ENCODE measurements around the gene RAG2.

Gene RAG2

DNA sequence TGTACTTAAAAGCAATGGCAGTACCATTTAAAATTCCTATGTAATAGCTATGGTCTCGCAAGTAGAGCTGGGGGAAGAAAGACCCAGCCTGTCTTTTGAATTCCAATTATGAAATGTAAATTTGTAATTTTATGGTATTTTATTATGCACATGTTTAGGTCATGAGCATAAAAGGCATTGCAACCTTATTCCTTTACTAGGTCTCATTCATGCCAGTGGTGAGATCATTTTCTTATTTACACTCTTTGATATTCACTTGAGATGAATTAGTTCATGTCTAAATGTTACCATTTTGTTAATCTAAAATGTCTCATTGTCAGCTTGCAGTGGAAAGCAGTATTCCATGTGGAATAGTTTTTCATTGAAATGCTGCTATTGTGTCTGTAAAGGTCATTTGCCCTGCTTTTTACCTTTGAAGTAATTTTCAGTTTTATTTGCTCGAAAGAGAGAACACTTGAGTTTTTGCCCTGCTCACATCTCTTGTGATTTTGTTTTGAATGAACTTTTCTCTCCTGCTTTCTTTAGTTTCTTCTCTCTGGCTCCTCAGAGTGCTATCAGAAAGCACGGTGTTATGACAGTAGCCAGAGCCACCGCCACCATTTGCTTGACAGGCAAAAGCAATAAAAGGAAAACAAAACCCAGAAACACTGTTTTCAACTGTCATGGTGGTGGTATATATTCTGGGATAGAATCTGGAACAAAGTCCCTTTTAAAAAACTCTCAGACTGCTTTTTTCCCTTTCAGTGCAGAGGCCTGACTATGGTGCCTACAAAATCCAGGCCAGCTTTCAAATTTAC is 37.2 kb upstream of the RAG2 start (continued):
- TF ChIP-seq ZNF121 (tag by site-specific recombination; IDR thresholded peaks at IDR 0.05) = no peak

DNA sequence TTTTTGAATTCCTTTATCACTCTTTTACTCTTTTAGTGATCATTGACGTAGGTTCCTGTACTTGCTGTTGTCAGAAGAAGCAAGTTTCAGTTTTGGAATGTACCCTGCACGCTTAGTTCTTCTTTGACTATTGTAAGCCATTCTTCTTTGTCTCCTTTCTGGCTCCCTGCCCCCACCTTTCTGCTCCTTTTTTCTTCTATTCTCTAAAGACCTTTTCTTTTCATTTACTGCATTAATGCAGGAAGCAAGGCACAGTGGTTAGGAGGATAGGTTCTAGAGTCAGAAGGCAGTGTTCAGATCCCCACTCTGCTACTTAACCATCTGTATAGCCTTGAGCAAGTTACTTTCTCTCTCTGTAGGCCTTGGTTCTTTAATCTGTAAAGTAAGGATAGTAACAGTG is 33.7 kb upstream of the RAG2 start:
- ChIA-PET POLR2A (no interaction called here), CTCF (interaction anchor here (0.6 kb wide), 1 partner anchor 163 kb away, joined by 4 read pairs; no protein-coding TSS in a partner anchor)

More for the DNA sequence above, 33.7 kb upstream of the RAG2 start:
- H3K36me3 ChIP-seq (ENCODE audit: control insufficient read depth in 2 of 2, insufficient read depth in 1 of 2, low read length in 2 of 2) = no peaks in the 10 kb centered on the region
- 0 out of 2 replicates have a peak, but pooled peaks cover 2% of the 10 kb centered on the region for H3K4me1 ChIP-seq (ENCODE audit: control insufficient read depth, insufficient read depth, low read length)
- TF ChIP-seq ZFHX2 (tag by site-specific recombination; conservative IDR thresholded peaks at IDR 0.05) (no peak), ZBTB17 (tag by site-specific recombination; IDR thresholded peaks at IDR 0.05) (no peak), BCL11B (tag by site-specific recombination; IDR thresholded peaks at IDR 0.05; ENCODE audit: low read depth) (no peak), ZBTB48 (tag by site-specific recombination; IDR thresholded peaks at IDR 0.05) (no peak), GFI1B (tag by site-specific recombination; IDR thresholded peaks at IDR 0.05) (no peak), HOXA7 (CRISPR knock-in tag; IDR thresholded peaks at IDR 0.05; ENCODE audit: borderline replicate concordance) (no peak), ZNF623 (tag by site-specific recombination; IDR thresholded peaks at IDR 0.05) (no peak), PRDM2 (tag by site-specific recombination; IDR thresholded peaks at IDR 0.05; ENCODE audit: borderline replicate concordance) (no peak), ZNF221 (tag by site-specific recombination; IDR thresholded peaks at IDR 0.05; ENCODE audit: borderline replicate concordance) (no peak), ZNF704 (tag by site-specific recombination; IDR thresholded peaks at IDR 0.05) (no peak), ZNF571 (tag by site-specific recombination; IDR thresholded peaks at IDR 0.05) (no peak), ZNF501 (tag by site-specific recombination; IDR thresholded peaks at IDR 0.05) (no peak), ZNF391 (tag by site-specific recombination; IDR thresholded peaks at IDR 0.05; ENCODE audit: borderline replicate concordance, low read depth) (no peak), REPIN1 (tag by site-specific recombination; IDR thresholded peaks at IDR 0.05; ENCODE audit: low read depth) (no peak), IKZF3 (tag by site-specific recombination; IDR thresholded peaks at IDR 0.05) (no peak), TCF7L2 (IDR thresholded peaks at IDR 0.05; ENCODE audit: borderline replicate concordance, low read depth, low read length) (no peak)
- no peaks in the 10 kb centered on the region for H3K9me3 ChIP-seq (ENCODE audit: control insufficient read depth, insufficient read depth, low read depth, low read length)
- H3K4me3 ChIP-seq (ENCODE audit: low read depth, low read length) = no peak overlapping the region
- no peak overlapping the region for H3K27ac ChIP-seq (ENCODE audit: extremely low read depth, low read depth, low read length)
